DOHH2 (cell line): ENCODE data around the gene MARCHF5.
"Not testable (repeated sequence)": the region's sequence is repeated elsewhere in the genome, so short reads cannot be mapped to it uniquely, and the experiment has no call there.

Experiments used
- H3F3A ChIP-seq: fragments of 200-600 bp; sonication (generic), shearing (Covaris generic); 2 replicates; pipeline ENCODE4 v1.6.0; 2016; ENCODE audit warnings: antibody characterized with exemption, mild to moderate bottlenecking; ENCODE audit not compliant: control insufficient read depth, insufficient read depth
- H3K27ac ChIP-seq: fragments of 200-600 bp; sonication (generic); 2 replicates; pipeline ENCODE4 v1.5.1; 2014; ENCODE audit warnings: low read depth, mild to moderate bottlenecking, low read length, moderate library complexity
- H3K27me3 ChIP-seq: fragments of 200-600 bp; sonication (generic); 2 replicates; pipeline ENCODE4 v1.6.1; 2014; ENCODE audit warnings: mild to moderate bottlenecking, low read length, mixed read lengths; ENCODE audit not compliant: control insufficient read depth
- H3K36me3 ChIP-seq: fragments of 200-600 bp; sonication (generic); 2 replicates; pipeline ENCODE4 v1.6.1; 2014; ENCODE audit warnings: mild to moderate bottlenecking, low read length, moderate library complexity, mixed read lengths; ENCODE audit not compliant: control insufficient read depth
- H3K4me1 ChIP-seq: fragments of 200-600 bp; sonication (generic); 2 replicates; pipeline ENCODE4 v1.6.1; 2014; ENCODE audit warnings: mild to moderate bottlenecking, low read length, mixed read lengths; ENCODE audit not compliant: control insufficient read depth
- H3K4me2 ChIP-seq: fragments of 200-600 bp; sonication (generic); 2 replicates; pipeline ENCODE4 v1.6.0; 2014; ENCODE audit warnings: mild to moderate bottlenecking, low read length, moderate library complexity
- H3K4me3 ChIP-seq: fragments of 200-600 bp; sonication (generic); 2 replicates; pipeline ENCODE4 v1.5.1; 2014; ENCODE audit warnings: mild to moderate bottlenecking, low read length, mixed read lengths
- H3K79me2 ChIP-seq: fragments of 200-600 bp; sonication (generic); 2 replicates; pipeline ENCODE4 v1.6.1; 2014; ENCODE audit warnings: mild to moderate bottlenecking, low read length, mixed read lengths; ENCODE audit not compliant: control insufficient read depth
- H3K9me2 ChIP-seq: fragments of 200-600 bp; sonication (generic); replicated peaks from 2 replicates; pipeline ENCODE4 v1.6.1; 2014; ENCODE audit warnings: mild to moderate bottlenecking, low read length, mixed read lengths; ENCODE audit not compliant: control insufficient read depth
- H3K9me3 ChIP-seq: fragments of 200-600 bp; sonication (generic); 2 replicates; pipeline ENCODE4 v1.6.1; 2014; ENCODE audit warnings: antibody characterized with exemption, low read length, mixed read lengths; ENCODE audit not compliant: control insufficient read depth, insufficient read depth
- H4K20me1 ChIP-seq: fragments of 200-600 bp; sonication (generic); 2 replicates; pipeline ENCODE4 v1.6.0; 2014; ENCODE audit warnings: low read depth, mild to moderate bottlenecking, antibody characterized with exemption, low read length, moderate library complexity; ENCODE audit not compliant: control insufficient read depth, insufficient read depth
- CTCF ChIP-seq: fragments of 200-600 bp; sonication (generic); IDR thresholded peaks from one replicate; pipeline ENCODE4 v1.5.1; 2014; ENCODE audit warnings: antibody characterized with exemption, mild to moderate bottlenecking, low read depth, low read length; ENCODE audit not compliant: poor library complexity, severe bottlenecking
- EZH2phosphoT487 ChIP-seq: fragments of 200-600 bp; sonication (generic); IDR thresholded peaks from 2 replicates; pipeline ENCODE4 v1.6.1; 2017; ENCODE audit warnings: borderline replicate concordance, mild to moderate bottlenecking, antibody characterized with exemption, low read length, moderate library complexity, mixed read lengths

Gene MARCHF5

DNA sequence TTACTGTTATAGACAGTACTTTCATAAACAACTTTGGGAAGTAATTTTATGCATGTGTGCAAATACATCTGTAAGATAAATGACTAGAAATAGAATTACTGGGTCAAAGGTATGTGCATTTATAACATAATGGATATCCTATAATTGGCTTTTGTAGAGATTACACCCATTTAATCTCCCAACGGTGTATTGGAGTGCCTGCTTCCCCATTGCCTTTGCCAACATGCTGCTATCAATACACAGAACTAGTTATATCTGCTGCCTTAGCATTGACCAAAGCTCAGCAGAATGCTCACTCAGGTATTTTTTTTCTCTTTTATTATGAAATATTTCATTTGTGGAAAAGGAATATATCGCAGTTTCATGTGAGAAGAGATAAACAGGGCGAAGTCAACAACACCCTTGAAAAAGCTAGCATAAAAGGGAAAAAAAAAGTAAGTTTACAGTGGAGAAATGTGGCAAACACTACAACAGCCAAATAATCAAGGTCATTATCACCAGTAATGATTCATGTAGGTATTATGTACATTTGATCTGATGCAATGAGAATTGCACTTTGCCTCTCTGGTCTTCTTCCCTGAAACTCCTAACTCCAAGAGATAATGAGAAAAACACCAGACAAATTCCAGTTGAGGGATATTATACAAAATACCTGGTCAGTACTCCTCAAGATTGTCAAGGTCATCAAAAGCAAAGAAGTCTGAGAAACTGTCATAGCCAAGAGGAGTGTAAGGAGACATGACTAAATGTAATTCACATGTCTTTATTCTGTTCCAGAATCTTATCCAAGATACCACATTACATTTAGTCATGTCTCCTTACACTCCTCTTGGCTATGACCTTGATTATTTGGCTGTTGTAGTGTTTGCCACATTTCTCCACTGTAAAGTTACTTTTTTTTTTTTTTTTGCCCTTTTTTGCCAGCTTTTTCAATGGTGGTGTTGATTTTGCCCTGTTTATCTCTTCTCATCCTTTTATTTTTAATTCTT, 36.8 kb downstream of the MARCHF5 start:
- Histone ChIP-seq H3F3A (no peaks in the 10 kb centered on the region), H3K27me3 (no peaks in the 10 kb centered on the region), H4K20me1 (no peaks in the 10 kb centered on the region), H3K9me3 (no peaks in the 10 kb centered on the region), H3K4me1 (no peaks in the 10 kb centered on the region), H3K4me3 (no peak overlapping the region), H3K9me2 (no peaks in the 10 kb centered on the region), H3K27ac (no peak overlapping the region), H3K79me2 (peaks cover 16% of the 10 kb centered on the region), H3K4me2 (no peak overlapping the region), H3K36me3 (no peaks in the 10 kb centered on the region)
- TF ChIP-seq EZH2phosphoT487 (no peak), CTCF (no peak)

GRCh38 chr10:92328993-92329392, 38.0 kb downstream of the MARCHF5 start:
- no peak overlapping the region for H3K4me3 ChIP-seq
- H3K27ac ChIP-seq = no peak overlapping the region
- no peaks in the 10 kb centered on the region for H3K27me3 ChIP-seq
- no peaks in the 10 kb centered on the region for H4K20me1 ChIP-seq
- no peaks in the 10 kb centered on the region for H3K9me2 ChIP-seq
- H3K9me3 ChIP-seq = no peaks in the 10 kb centered on the region
- H3K36me3 ChIP-seq = no peaks in the 10 kb centered on the region
- peaks cover 8% of the 10 kb centered on the region for H3K79me2 ChIP-seq
- no peaks in the 10 kb centered on the region for H3F3A ChIP-seq
- H3K4me2 ChIP-seq = no peak overlapping the region
- TF ChIP-seq EZH2phosphoT487 (no peak), CTCF (no peak)
- no peaks in the 10 kb centered on the region for H3K4me1 ChIP-seq

DNA sequence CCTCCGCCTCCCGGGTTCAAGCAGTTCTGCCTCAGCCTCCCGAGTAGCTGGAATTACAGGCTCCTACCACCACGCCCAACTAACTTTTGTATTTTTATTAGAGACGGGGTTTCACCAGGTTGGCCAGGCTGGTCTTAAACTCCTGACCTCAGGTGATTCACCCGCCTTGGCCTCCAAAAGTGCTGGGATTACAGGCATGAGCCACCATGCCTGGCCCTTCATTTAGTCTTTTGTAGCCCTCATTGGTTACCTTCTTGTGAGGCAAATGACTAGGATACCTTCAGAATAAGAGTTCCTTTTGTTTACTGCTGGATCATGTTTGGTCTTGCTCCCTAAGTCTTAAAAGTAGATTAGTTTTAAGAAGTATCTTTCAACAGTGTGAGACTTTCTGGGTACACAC, 39.0 kb downstream of the MARCHF5 start:
- not testable (repeated sequence) for H3K4me1 ChIP-seq, H4K20me1 ChIP-seq

DNA sequence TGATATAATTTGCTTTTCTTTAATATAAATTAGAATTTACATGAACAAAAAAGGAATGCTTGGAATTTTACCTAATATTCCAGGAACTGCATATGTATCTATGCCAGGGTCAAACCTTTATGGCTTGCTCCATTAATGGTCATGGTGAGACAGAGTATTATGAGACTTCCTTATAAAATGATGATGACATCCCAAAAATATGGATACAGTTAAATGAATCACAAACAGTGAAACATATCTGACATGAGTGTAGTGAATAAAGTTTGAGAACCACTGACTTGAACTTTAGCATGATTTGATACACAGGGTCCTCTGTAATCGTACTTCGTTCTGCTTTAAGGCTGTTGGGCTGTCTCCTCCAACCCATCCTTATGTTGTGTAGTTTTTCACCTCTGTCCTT, 51.8 kb downstream of the MARCHF5 start:
- no peaks in the 10 kb centered on the region for H3K4me1 ChIP-seq
- no peak overlapping the region for H3K4me2 ChIP-seq
- H4K20me1 ChIP-seq = no peaks in the 10 kb centered on the region
- no peaks in the 10 kb centered on the region for H3K9me3 ChIP-seq
- H3K36me3 ChIP-seq = 0 out of 2 replicates have a peak, but pooled peaks cover 3% of the 10 kb centered on the region
- no peak overlapping the region for H3K4me3 ChIP-seq
- H3K79me2 ChIP-seq = no peaks in the 10 kb centered on the region
- TF ChIP-seq CTCF (no peak), EZH2phosphoT487 (no peak)
- H3F3A ChIP-seq = no peaks in the 10 kb centered on the region
- H3K27ac ChIP-seq = no peak overlapping the region
- no peaks in the 10 kb centered on the region for H3K27me3 ChIP-seq
- no peaks in the 10 kb centered on the region for H3K9me2 ChIP-seq

More for the DNA sequence above, 39.0 kb downstream of the MARCHF5 start:
- not testable (repeated sequence) for H3K4me3 ChIP-seq, H3K27me3 ChIP-seq, H3K36me3 ChIP-seq, H3K4me2 ChIP-seq, H3F3A ChIP-seq, H3K27ac ChIP-seq, H3K9me3 ChIP-seq, H3K79me2 ChIP-seq, H3K9me2 ChIP-seq

GRCh38 chr10:92345575-92345974, 54.6 kb downstream of the MARCHF5 start:
- H4K20me1 ChIP-seq, H3K4me1 ChIP-seq, H3K79me2 ChIP-seq, H3K4me2 ChIP-seq, H3K27ac ChIP-seq, H3K9me3 ChIP-seq, H3F3A ChIP-seq, H3K9me2 ChIP-seq, H3K4me3 ChIP-seq, H3K27me3 ChIP-seq: not testable (repeated sequence)
- H3K36me3 ChIP-seq = peaks cover 13% of the 10 kb centered on the region; the same call in 1 of the 2 replicates
